HCT116 (cell line): ENCODE results near the gene RACGAP1. TPM values are rescaled to one million over a fixed set of nuclear protein-coding genes. Genes with fewer than 3 reads are reported as not detected.

Experiments
- ATAC-seq: fragments of 200-7000 bp; cut with Tn5 transposase; 2 replicates; pipeline ENCODE4 v1.9.1; 2020; ENCODE audit warnings: mild to moderate bottlenecking, moderate library complexity
- BruUV-seq: library from RNA; stranded (reverse); fragments of 400-500 nt; replicated peaks from 2 replicates; lab custom pipeline; 2021; lab: Mats Ljungman, UMichigan
- CTCF ChIA-PET: fragments of 300-600 bp; sonication (Branson Sonifier 250); formaldehyde crosslinking; loops from one replicate; lab custom pipeline; 2021; ENCODE audit warnings: antibody characterized with exemption; lab: Charles Lee
- POLR2A ChIA-PET: fragments of 300-600, 350-600 bp; sonication (Branson Sonifier 250); formaldehyde crosslinking; loops from one replicate; lab custom pipeline; 2021; ENCODE audit warnings: antibody characterized with exemption; lab: Charles Lee
- RAD21 ChIA-PET, 2 experiments: fragments of 300-600 bp; sonication (Branson Sonifier 250); formaldehyde crosslinking; loops; one replicate each; lab custom pipeline; 2023; ENCODE audit warnings: low total read pairs in 2 of 2; ENCODE audit not compliant: uncharacterized antibody in 2 of 2, unreplicated experiment in 2 of 2, low non-redundant PET in 1 of 2; lab: Charles Lee
- DNase-seq: peaks from one replicate; pipeline ENCODE4 v3.0.0-alpha.2; 2010; ENCODE audit warnings: low read depth, low spot score
- H2AFZ ChIP-seq: fragments of 200-600 bp; shearing (Covaris generic), sonication (generic); 2 replicates; pipeline ENCODE4 v1.6.1; 2017; ENCODE audit warnings: low read depth, mixed run types, mixed read lengths, antibody characterized with exemption, low read length; ENCODE audit not compliant: poor library complexity, severe bottlenecking
- H3K27ac ChIP-seq: 2 replicates; pipeline ENCODE4 v1.5.1; 2012; ENCODE audit warnings: low read depth, low read length
- H3K27me3 ChIP-seq: fragments of 200-600 bp; sonication (generic); 2 replicates; pipeline ENCODE4 v1.6.1; 2016; ENCODE audit warnings: mixed run types, low read length, mixed read lengths; ENCODE audit not compliant: insufficient read depth
- H3K36me3 ChIP-seq, 2 experiments: fragments of 200-500 bp in 1 of 2; fragments of 200-600 bp in 1 of 2; sonication (Bioruptor generic) in 1 of 2; sonication (generic) in 1 of 2; 2 replicates each; pipeline versions ENCODE4 v1.5.1 to v1.6.1; 2014 to 2016; ENCODE audit warnings: low read length in 2 of 2, inconsistent platforms in 1 of 2, mixed read lengths in 1 of 2, mixed run types in 1 of 2; ENCODE audit not compliant: insufficient read depth in 2 of 2, control insufficient read depth in 1 of 2
- H3K4me1 ChIP-seq, 2 experiments: fragments of 200-600 bp in 1 of 2; sonication (generic) in 1 of 2; 2 replicates each; pipeline versions ENCODE4 v1.5.1 to v1.6.1; 2012 to 2017; ENCODE audit warnings: low read length in 2 of 2, inconsistent platforms in 1 of 2, mild to moderate bottlenecking in 1 of 2, mixed read lengths in 1 of 2, mixed run types in 1 of 2, moderate library complexity in 1 of 2; ENCODE audit not compliant: insufficient read depth in 2 of 2, control insufficient read depth in 1 of 2
- H3K4me2 ChIP-seq: fragments of 200-600 bp; sonication (generic); 2 replicates; pipeline ENCODE4 v1.6.1; 2017; ENCODE audit warnings: mixed run types, low read length, mixed read lengths
- H3K4me3 ChIP-seq, 2 experiments: fragments of 200-600 bp in 1 of 2; sonication (generic) in 1 of 2; replicated peaks in 1 of 2; 2 replicates each; pipeline ENCODE4 v1.5.1; 2011 to 2016; ENCODE audit warnings: low read length in 2 of 2, control low read depth in 1 of 2, low read depth in 1 of 2, mild to moderate bottlenecking in 1 of 2, mixed read lengths in 1 of 2, mixed run types in 1 of 2
- H3K79me2 ChIP-seq: fragments of 200-600 bp; sonication (generic); 2 replicates; pipeline ENCODE4 v1.6.1; 2017; ENCODE audit warnings: mild to moderate bottlenecking, mixed run types, low read length, moderate library complexity, mixed read lengths; ENCODE audit not compliant: insufficient read depth
- H3K9ac ChIP-seq: fragments of 200-600 bp; sonication (generic); 2 replicates; pipeline ENCODE4 v1.6.1; 2016; ENCODE audit warnings: low read length, mixed read lengths
- H3K9me2 ChIP-seq: fragments of 200-600 bp; sonication (generic), shearing (Covaris generic); 2 replicates; pipeline ENCODE4 v1.6.1; 2017; ENCODE audit warnings: mixed run types, mild to moderate bottlenecking, moderate library complexity; ENCODE audit not compliant: insufficient read depth
- H3K9me3 ChIP-seq, 2 experiments: fragments of 200-500 bp in 1 of 2; fragments of 200-600 bp in 1 of 2; sonication (Bioruptor generic) in 1 of 2; sonication (generic) in 1 of 2; 2 replicates each; pipeline ENCODE4 v1.6.1; 2014 to 2017; ENCODE audit warnings: low read length in 2 of 2, mixed read lengths in 2 of 2, inconsistent platforms in 1 of 2, low read depth in 1 of 2, mild to moderate bottlenecking in 1 of 2, mixed run types in 1 of 2, moderate library complexity in 1 of 2; ENCODE audit not compliant: control insufficient read depth in 1 of 2, insufficient read depth in 1 of 2
- H4K20me1 ChIP-seq: fragments of 200-600 bp; sonication (generic), shearing (Covaris generic); 2 replicates; pipeline ENCODE4 v1.6.1; 2017; ENCODE audit warnings: mixed run types, mild to moderate bottlenecking, moderate library complexity; ENCODE audit not compliant: insufficient read depth
- CBX3 ChIP-seq: IDR thresholded peaks from 2 replicates; pipeline ENCODE4 v1.6.1; 2012; ENCODE audit warnings: low read depth
- EGR1 ChIP-seq: IDR thresholded peaks from 2 replicates; pipeline ENCODE4 v1.6.1; 2012; ENCODE audit warnings: low read depth
- ELF1 ChIP-seq: IDR thresholded peaks from 2 replicates; pipeline ENCODE4 v1.6.1; 2012; ENCODE audit warnings: low read depth, borderline replicate concordance
- EZH2 ChIP-seq: fragments of 200-600 bp; sonication (generic); IDR thresholded peaks from 2 replicates; pipeline ENCODE4 v1.6.1; 2017; ENCODE audit warnings: antibody characterized with exemption, mixed run types
- FOSL1 ChIP-seq: IDR thresholded peaks from 2 replicates; pipeline ENCODE4 v1.6.1; 2012; ENCODE audit warnings: low read depth
- JUND ChIP-seq: IDR thresholded peaks from 2 replicates; pipeline ENCODE4 v1.6.1; 2012
- POLR2A ChIP-seq: IDR thresholded peaks from 2 replicates; pipeline ENCODE4 v1.7.0; 2011; ENCODE audit warnings: borderline replicate concordance; ENCODE audit not compliant: insufficient read depth, insufficient read length; ENCODE audit errors: extremely low read depth
- POLR2AphosphoS5 ChIP-seq: IDR thresholded peaks from 2 replicates; pipeline ENCODE4 v1.6.1; 2011; ENCODE audit warnings: mild to moderate bottlenecking, low read depth, low read length, moderate library complexity
- RAD21 ChIP-seq: IDR thresholded peaks from 2 replicates; pipeline ENCODE4 v1.6.1; 2012; ENCODE audit warnings: low read depth, mild to moderate bottlenecking
- SIN3A ChIP-seq: IDR thresholded peaks from 2 replicates; pipeline ENCODE4 v1.6.1; 2012; ENCODE audit warnings: low read depth
- SRF ChIP-seq: IDR thresholded peaks from 2 replicates; pipeline ENCODE4 v1.6.1; 2012; ENCODE audit warnings: low read depth
- TCF7L2 ChIP-seq: IDR thresholded peaks from 2 replicates; pipeline ENCODE4 v1.7.0; 2011; ENCODE audit warnings: borderline replicate concordance, inconsistent platforms; ENCODE audit not compliant: insufficient read depth, insufficient read length; ENCODE audit errors: extremely low read depth
- YY1 ChIP-seq: IDR thresholded peaks from 2 replicates; pipeline ENCODE4 v1.6.1; 2011; ENCODE audit warnings: low read length, low read depth, moderate library complexity, mild to moderate bottlenecking; ENCODE audit not compliant: insufficient replicate concordance; ENCODE audit errors: extremely low read depth
- ZBTB33 ChIP-seq: IDR thresholded peaks from 2 replicates; pipeline ENCODE4 v1.6.1; 2011; ENCODE audit warnings: mild to moderate bottlenecking, low read length, moderate library complexity; ENCODE audit not compliant: insufficient replicate concordance; ENCODE audit errors: extremely low read depth
- ZFX ChIP-seq: fragments of 450-650 bp; IDR thresholded peaks from 2 replicates; pipeline ENCODE4 v1.6.1; 2017
- ZNF274 ChIP-seq: fragments of 200-500 bp; sonication (Bioruptor generic); IDR thresholded peaks from 2 replicates; pipeline ENCODE4 v1.6.1; 2014; ENCODE audit warnings: mild to moderate bottlenecking, low read depth, low read length, inconsistent platforms
- intact Hi-C: fragments of 100-400 bp; cut with micrococcal nuclease; formaldehyde crosslinking; loops from 2 replicates; pipeline ENCODE4 v1.10.0; 2022
- total RNA-seq: library from RNA; stranded (reverse); gene quantifications from one replicate; pipeline ENCODE4 v1.2.1, GENCODE V29; 2021; ENCODE audit not compliant: unreplicated experiment
- TF ChIP-seq, protein P1 (sequence below): IDR thresholded peaks from 2 replicates; pipeline ENCODE4 v1.6.1; 2012; ENCODE audit warnings: low read depth
- TF ChIP-seq, protein P2 (sequence below), 3 experiments: fragments of 200-600 bp in 1 of 3; sonication (generic) in 1 of 3; IDR thresholded peaks in 2 of 3; conservative IDR thresholded peaks in 1 of 3; 2 replicates each; pipeline ENCODE4 v1.5.1; 2012 to 2017; ENCODE audit warnings: low read depth in 2 of 3, low read length in 2 of 3, antibody characterized with exemption in 1 of 3, borderline replicate concordance in 1 of 3, control low read depth in 1 of 3, mild to moderate bottlenecking in 1 of 3, mixed read lengths in 1 of 3, mixed run types in 1 of 3, moderate library complexity in 1 of 3; ENCODE audit not compliant: insufficient read depth in 1 of 3
- TF ChIP-seq, protein P3 (sequence below): IDR thresholded peaks from 2 replicates; pipeline ENCODE4 v1.6.1; 2012

Gene RACGAP1
- total RNA-seq, 1 experiment from 2014 or later = 147 TPM

- TF ChIP-seq, protein P1, sequence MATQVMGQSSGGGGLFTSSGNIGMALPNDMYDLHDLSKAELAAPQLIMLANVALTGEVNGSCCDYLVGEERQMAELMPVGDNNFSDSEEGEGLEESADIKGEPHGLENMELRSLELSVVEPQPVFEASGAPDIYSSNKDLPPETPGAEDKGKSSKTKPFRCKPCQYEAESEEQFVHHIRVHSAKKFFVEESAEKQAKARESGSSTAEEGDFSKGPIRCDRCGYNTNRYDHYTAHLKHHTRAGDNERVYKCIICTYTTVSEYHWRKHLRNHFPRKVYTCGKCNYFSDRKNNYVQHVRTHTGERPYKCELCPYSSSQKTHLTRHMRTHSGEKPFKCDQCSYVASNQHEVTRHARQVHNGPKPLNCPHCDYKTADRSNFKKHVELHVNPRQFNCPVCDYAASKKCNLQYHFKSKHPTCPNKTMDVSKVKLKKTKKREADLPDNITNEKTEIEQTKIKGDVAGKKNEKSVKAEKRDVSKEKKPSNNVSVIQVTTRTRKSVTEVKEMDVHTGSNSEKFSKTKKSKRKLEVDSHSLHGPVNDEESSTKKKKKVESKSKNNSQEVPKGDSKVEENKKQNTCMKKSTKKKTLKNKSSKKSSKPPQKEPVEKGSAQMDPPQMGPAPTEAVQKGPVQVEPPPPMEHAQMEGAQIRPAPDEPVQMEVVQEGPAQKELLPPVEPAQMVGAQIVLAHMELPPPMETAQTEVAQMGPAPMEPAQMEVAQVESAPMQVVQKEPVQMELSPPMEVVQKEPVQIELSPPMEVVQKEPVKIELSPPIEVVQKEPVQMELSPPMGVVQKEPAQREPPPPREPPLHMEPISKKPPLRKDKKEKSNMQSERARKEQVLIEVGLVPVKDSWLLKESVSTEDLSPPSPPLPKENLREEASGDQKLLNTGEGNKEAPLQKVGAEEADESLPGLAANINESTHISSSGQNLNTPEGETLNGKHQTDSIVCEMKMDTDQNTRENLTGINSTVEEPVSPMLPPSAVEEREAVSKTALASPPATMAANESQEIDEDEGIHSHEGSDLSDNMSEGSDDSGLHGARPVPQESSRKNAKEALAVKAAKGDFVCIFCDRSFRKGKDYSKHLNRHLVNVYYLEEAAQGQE = no peak
- TF ChIP-seq JUND = no peak
- no peak for TF ChIP-seq CBX3
- no peak for TF ChIP-seq POLR2A
- TF ChIP-seq EGR1 = no peak
- TF ChIP-seq SIN3A = no peak
- no peak for TF ChIP-seq EZH2
- TF ChIP-seq YY1 = no peak
Observed at GRCh38 chr12:50021031-50021430, 4.3 kb downstream of the RACGAP1 start (continued).

DNA sequence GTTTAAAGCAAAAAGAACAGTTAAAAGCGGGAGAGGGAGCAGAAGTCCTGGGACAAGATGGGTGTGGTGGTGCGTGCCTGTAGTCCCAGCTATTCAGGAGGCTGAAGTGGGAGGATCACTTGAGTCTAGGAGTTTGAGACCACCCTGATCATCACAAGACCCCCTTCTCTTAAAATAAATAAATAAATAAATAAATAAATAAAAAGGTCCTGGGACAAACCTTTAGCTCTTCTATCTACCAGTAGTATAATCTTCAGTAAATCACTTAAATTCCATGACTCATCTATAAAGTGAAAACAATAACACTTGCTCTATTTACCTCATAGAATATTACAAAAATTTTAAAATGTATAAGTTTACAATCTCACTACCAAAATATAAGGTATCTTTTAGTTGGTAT is 5.8 kb downstream of the RACGAP1 start:
- POLR2A ChIA-PET = interaction anchor here (0.6 kb wide), 1 partner anchor 11 kb away, joined by 4 read pairs; no protein-coding TSS in a partner anchor
- peaks cover 99% of the 10 kb centered on the region for H3K79me2 ChIP-seq
- H4K20me1 ChIP-seq = no peaks in the 10 kb centered on the region; the same call in 1 of the 2 replicates
- RAD21 ChIA-PET = no interaction called here
- H3K27ac ChIP-seq = no peak overlapping the region
- peaks cover 2 to 9% of the 10 kb centered on the region in 2 experiments; a peak in 3 of 4 replicates for H3K4me1 ChIP-seq
- H3K27me3 ChIP-seq = no peaks in the 10 kb centered on the region
- no peak overlapping the region for H3K4me3 ChIP-seq
- no TSS peak for BruUV-seq
- intact Hi-C loops = no loop called here
- no peak overlapping the region for H3K4me2 ChIP-seq
- TF ChIP-seq ZBTB33 (no peak), SIN3A (no peak), JUND (no peak), SRF (no peak), RAD21 (no peak), TCF7L2 (no peak), ZNF274 (no peak), ZFX (no peak), CBX3 (no peak), FOSL1 (no peak), YY1 (no peak), POLR2A (no peak), ELF1 (no peak), POLR2AphosphoS5 (no peak)
- TF ChIP-seq, protein P2, sequence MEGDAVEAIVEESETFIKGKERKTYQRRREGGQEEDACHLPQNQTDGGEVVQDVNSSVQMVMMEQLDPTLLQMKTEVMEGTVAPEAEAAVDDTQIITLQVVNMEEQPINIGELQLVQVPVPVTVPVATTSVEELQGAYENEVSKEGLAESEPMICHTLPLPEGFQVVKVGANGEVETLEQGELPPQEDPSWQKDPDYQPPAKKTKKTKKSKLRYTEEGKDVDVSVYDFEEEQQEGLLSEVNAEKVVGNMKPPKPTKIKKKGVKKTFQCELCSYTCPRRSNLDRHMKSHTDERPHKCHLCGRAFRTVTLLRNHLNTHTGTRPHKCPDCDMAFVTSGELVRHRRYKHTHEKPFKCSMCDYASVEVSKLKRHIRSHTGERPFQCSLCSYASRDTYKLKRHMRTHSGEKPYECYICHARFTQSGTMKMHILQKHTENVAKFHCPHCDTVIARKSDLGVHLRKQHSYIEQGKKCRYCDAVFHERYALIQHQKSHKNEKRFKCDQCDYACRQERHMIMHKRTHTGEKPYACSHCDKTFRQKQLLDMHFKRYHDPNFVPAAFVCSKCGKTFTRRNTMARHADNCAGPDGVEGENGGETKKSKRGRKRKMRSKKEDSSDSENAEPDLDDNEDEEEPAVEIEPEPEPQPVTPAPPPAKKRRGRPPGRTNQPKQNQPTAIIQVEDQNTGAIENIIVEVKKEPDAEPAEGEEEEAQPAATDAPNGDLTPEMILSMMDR (IDR thresholded peaks at IDR 0.05 in 2 of 3, conservative IDR thresholded peaks at IDR 0.05 in 1 of 3; ENCODE audit: borderline replicate concordance in 1 of 3, insufficient read depth in 1 of 3, low read depth in 2 of 3, low read length in 2 of 3) = no peak
- TF ChIP-seq, protein P3, sequence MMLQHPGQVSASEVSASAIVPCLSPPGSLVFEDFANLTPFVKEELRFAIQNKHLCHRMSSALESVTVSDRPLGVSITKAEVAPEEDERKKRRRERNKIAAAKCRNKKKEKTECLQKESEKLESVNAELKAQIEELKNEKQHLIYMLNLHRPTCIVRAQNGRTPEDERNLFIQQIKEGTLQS = no peak
- ATAC-seq = no peak
- H3K9me2 ChIP-seq = no peaks in the 10 kb centered on the region
- DNase-seq = no peak
- no peaks in the 10 kb centered on the region for H3K9me3 ChIP-seq
- CTCF ChIA-PET = no interaction called here
- H3K36me3 ChIP-seq = peaks cover 9 to 26% of the 10 kb centered on the region in 2 experiments
- no peak overlapping the region for H2AFZ ChIP-seq
- H3K9ac ChIP-seq = no peak overlapping the region
